ENCODE measurements around the gene NABP1. TPM values are rescaled to one million over a fixed set of nuclear protein-coding genes. Genes with fewer than 3 reads are reported as not detected.
A peak's percentile ranks its signal among the peaks of the same experiment; 100 is the strongest.

Gene NABP1
- total RNA-seq, 1 experiment from 2014 or later: 96.3 TPM

DNA sequence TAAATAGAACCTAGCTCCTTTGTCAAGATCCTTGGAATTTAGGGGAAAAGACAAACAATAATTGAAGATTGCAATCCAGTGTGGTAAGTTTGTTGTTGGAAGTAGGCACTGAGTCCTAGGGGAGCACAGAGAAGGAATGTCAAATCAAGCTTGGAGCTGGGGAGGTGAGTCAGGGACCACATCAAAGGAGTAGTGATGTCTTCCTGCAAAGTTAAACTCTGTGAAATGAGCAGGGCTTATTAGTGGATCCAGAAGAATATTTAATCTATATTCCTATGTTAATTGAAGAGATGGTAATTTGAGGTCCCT is 41.7 kb upstream of the NABP1 start:
- peak; percentile 66 for DNase-seq (ENCODE audit: unreplicated experiment)
- H3K4me1 Mint-ChIP-seq (ENCODE audit: insufficient read depth, unreplicated experiment): peaks cover 42% of the 10 kb centered on the region
- CTCF ChIA-PET: interaction anchor here (0.6 to 1.8 kb wide), 6 partner anchors 8 to 52 kb away, joined by 3 to 4 read pairs (median 3); partner anchors contain the start of gene NABP1
- no peak overlapping the region for H3K4me3 Mint-ChIP-seq (ENCODE audit: unreplicated experiment)
- H3K27me3 Mint-ChIP-seq (ENCODE audit: insufficient read depth, unreplicated experiment): no peaks in the 10 kb centered on the region
- POLR2A ChIA-PET: interaction anchor here (0.9 to 4.2 kb wide), 5 partner anchors 9 to 211 kb away, joined by 3 to 55 read pairs (median 21); partner anchors contain the start of genes CAVIN2 and NABP1
- no peak overlapping the region for H3K27ac Mint-ChIP-seq (ENCODE audit: low read depth, unreplicated experiment)
- no TSS peak for BruUV-seq (replicated peaks)
- H3K36me3 Mint-ChIP-seq (ENCODE audit: insufficient read depth, unreplicated experiment): no peaks in the 10 kb centered on the region
- TF ChIP-seq, protein P1, sequence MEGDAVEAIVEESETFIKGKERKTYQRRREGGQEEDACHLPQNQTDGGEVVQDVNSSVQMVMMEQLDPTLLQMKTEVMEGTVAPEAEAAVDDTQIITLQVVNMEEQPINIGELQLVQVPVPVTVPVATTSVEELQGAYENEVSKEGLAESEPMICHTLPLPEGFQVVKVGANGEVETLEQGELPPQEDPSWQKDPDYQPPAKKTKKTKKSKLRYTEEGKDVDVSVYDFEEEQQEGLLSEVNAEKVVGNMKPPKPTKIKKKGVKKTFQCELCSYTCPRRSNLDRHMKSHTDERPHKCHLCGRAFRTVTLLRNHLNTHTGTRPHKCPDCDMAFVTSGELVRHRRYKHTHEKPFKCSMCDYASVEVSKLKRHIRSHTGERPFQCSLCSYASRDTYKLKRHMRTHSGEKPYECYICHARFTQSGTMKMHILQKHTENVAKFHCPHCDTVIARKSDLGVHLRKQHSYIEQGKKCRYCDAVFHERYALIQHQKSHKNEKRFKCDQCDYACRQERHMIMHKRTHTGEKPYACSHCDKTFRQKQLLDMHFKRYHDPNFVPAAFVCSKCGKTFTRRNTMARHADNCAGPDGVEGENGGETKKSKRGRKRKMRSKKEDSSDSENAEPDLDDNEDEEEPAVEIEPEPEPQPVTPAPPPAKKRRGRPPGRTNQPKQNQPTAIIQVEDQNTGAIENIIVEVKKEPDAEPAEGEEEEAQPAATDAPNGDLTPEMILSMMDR (IDR thresholded peaks at IDR 0.05; ENCODE audit: unreplicated experiment): no peak
- H3K9me3 Mint-ChIP-seq (ENCODE audit: unreplicated experiment): no peaks in the 10 kb centered on the region
- intact Hi-C loops (cut with micrococcal nuclease): loop anchor here (5.0 kb wide), 1 partner anchor 44 kb away; no protein-coding TSS in a partner anchor

DNA sequence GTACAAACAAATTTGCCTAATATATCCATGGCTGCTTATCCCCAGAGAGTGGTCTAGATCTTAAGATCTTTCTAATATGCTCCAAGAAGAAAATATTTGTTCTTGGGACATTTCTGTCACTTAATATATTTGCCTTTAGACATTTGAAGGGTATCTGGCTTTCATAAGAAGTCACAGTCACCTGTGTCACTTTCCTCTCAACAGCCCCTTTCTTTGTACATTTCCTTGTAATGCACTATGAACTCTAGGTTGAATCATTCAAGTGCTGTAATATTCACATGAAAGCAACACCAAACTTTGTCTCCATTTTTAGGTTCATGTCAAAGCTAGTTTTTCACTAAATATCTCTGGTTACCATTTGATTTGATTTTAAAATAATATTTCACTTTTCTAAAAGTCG is 41.4 kb upstream of the NABP1 start:
- no TSS peak for BruUV-seq (replicated peaks)
- intact Hi-C loops (cut with micrococcal nuclease): loop anchor here (5.0 kb wide), 1 partner anchor 44 kb away; no protein-coding TSS in a partner anchor
- Mint-ChIP-seq H3K4me3 (ENCODE audit: unreplicated experiment) (no peak overlapping the region), H3K27me3 (ENCODE audit: insufficient read depth, unreplicated experiment) (no peaks in the 10 kb centered on the region), H3K36me3 (ENCODE audit: insufficient read depth, unreplicated experiment) (no peaks in the 10 kb centered on the region), H3K27ac (ENCODE audit: low read depth, unreplicated experiment) (no peak overlapping the region), H3K4me1 (ENCODE audit: insufficient read depth, unreplicated experiment) (peaks cover 38% of the 10 kb centered on the region), H3K9me3 (ENCODE audit: unreplicated experiment) (no peaks in the 10 kb centered on the region)
- no peak for DNase-seq (ENCODE audit: unreplicated experiment)
- CTCF ChIA-PET: interaction anchor here (0.6 to 1.8 kb wide), 6 partner anchors 9 to 97 kb away, joined by 3 to 6 read pairs (median 4); partner anchors contain the start of gene NABP1
- TF ChIP-seq, protein P1 (IDR thresholded peaks at IDR 0.05; ENCODE audit: unreplicated experiment): no peak
- POLR2A ChIA-PET: interaction anchor here (0.9 to 4.2 kb wide), 7 partner anchors 9 to 210 kb away, joined by 3 to 55 read pairs (median 7); partner anchors contain the start of genes CAVIN2 and NABP1

DNA sequence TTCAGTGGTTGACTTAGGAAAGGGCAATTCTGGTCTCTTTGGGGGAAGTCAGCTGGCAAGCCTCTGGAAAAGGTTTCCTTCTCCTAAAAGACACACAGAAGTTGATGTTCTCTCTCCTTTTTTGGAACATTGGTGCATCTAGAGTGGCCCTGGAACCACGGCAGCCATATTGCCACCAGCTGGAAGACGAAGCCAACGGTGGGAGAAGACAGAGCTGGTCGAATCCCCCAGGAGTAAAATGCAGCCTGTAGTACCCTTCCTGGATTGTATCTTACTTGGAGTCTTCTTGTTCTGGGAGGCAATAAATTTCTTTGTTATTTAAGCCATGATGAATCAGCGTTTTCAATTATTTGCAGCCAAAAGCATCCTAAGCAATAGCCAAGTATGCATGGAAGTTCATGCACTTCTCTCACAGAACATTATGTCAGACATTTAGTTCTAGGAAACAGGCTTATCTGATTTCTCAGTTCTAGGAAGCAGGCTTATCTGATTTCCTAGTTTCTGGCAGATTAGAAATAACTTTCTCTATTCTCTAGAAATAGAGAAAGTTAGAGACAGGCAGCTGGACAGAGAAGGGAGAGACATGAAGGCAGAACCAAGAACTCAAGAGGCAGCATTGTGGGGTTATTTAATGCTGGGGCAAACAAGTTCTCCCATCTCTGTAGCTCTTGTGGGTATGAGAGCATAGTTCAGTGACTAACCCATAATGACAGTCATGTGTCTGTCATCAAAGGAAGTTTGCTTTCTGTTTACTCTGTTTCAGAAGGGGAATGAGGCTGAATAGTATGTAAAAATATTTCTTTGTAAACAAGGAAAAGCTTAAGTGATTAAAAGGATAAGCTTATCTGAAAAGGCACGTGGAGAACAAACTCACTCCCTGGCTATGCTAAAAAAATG is 40.5 kb upstream of the NABP1 start:
- Mint-ChIP-seq H3K27me3 (ENCODE audit: insufficient read depth, unreplicated experiment) (no peaks in the 10 kb centered on the region), H3K9me3 (ENCODE audit: unreplicated experiment) (no peaks in the 10 kb centered on the region), H3K36me3 (ENCODE audit: insufficient read depth, unreplicated experiment) (no peaks in the 10 kb centered on the region), H3K4me3 (ENCODE audit: unreplicated experiment) (no peak overlapping the region), H3K27ac (ENCODE audit: low read depth, unreplicated experiment) (peak overlapping the region; percentile 61), H3K4me1 (ENCODE audit: insufficient read depth, unreplicated experiment) (peaks cover 30% of the 10 kb centered on the region)
- BruUV-seq (replicated peaks): no TSS peak
- DNase-seq (ENCODE audit: unreplicated experiment): peak; percentile 36
- ChIA-PET POLR2A (interaction anchor here (0.6 to 4.2 kb wide), 17 partner anchors 9 to 585 kb away, joined by 3 to 55 read pairs (median 4); partner anchors contain the start of gene NABP1), CTCF (interaction anchor here (0.5 to 1.8 kb wide), 10 partner anchors 9 to 1112 kb away, joined by 3 to 7 read pairs (median 4); no protein-coding TSS in a partner anchor)
- intact Hi-C loops (cut with micrococcal nuclease): loop anchor here (5.0 kb wide), 1 partner anchor 45 kb away; no protein-coding TSS in a partner anchor
- TF ChIP-seq, protein P1 (IDR thresholded peaks at IDR 0.05; ENCODE audit: unreplicated experiment): no peak
